ENCODE measurements around the gene PSG6.
"Not testable (repeated sequence)": the region's sequence is repeated elsewhere in the genome, so short reads cannot be mapped to it uniquely, and the experiment has no call there.

PSG6 gene

DNA sequence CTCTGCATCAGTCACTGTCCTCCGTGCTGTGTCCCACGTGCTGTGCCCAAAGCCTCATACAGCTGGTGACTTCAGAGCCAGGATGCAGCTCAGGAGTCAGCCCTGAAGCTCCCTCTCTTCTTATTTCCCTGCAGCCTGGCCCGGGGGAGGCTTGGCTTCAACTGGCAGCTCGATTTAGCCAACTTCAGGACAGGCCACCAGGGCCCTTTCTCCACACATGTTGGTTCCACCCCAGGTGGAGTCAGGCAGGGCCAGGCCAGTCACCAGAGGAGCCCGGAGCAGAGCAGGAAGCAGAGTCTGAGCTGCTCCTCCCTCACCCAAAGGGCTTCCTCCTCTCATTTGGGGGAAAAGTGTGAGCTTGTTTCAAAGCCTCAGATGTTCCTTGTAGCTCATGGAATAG lies 11.5 kb downstream of the PSG6 start:
- DNase-seq (ENCODE audit: low spot score): not testable (repeated sequence)

DNA sequence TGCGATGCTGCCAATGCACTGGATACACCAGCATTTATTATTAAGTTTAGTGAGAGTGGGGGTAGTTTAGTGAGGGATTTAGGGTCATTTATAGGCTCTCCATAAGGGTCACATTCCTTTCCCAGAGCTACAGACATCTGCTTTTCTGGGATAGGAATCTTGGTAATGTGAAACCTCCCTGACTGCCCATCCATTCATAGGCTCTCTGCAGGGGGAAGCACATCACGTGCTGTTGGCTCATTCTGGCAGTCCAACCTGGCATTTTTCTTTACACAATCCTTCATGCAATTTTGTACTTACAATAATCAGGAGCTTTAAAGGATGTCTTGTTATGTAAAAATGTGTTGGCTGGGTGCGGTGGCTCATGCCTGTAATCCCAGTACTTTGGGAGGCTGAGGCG lies 17.1 kb downstream of the PSG6 start:
- not testable (repeated sequence) for DNase-seq (ENCODE audit: low spot score)

DNA sequence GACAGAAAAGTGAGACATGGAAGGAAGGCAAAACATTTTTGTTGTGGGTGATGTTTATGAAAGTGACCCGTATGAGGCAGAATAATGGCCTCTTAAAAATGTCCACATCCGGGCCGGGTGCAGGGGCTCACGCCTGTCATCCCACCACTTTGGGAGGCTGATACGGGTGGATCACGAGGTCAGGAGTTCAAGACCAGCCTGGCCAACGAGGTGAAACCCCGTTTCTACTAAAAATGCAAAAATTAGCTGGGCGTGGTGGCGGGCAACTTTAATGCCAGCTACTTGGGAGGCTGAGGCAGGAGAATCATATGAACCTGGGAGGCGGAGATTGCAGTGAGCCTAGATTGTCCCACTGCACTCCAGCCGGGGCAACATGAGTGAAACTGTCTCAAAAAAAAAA lies 18.0 kb downstream of the PSG6 start:
- DNase-seq (ENCODE audit: low spot score): not testable (repeated sequence)

- not testable (repeated sequence) for DNase-seq (ENCODE audit: low spot score)
Measured at GRCh38 chr19:42899110-42899509, 18.6 kb downstream of the PSG6 start.

GRCh38 chr19:42898656-42899055 lies 19.0 kb downstream of the PSG6 start:
- not testable (repeated sequence) for DNase-seq (ENCODE audit: low spot score)

DNA sequence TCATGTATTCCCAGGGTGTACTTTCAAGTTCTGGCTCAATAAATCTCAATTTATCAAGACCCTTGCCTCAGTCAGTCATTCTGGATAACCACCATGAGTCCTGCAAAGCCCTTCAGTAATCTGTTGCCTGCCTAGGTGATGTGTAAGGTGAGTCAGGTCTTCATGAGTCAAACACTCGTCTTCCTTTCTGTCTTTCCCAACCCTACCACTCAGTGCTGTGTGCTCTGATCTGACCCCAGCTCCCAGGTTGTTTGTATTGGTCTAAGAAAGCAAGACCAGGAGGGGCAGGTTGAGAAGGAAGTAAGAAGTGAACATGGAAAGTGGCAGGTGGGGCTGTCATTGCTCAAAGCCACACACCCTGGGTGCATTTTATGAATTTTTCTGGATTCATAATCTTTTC lies 20.0 kb downstream of the PSG6 start:
- not testable (repeated sequence) for DNase-seq (ENCODE audit: low spot score)

GRCh38 chr19:42890446-42890845 lies 27.2 kb downstream of the PSG6 start:
- DNase-seq (ENCODE audit: low spot score): not testable (repeated sequence)

DNA sequence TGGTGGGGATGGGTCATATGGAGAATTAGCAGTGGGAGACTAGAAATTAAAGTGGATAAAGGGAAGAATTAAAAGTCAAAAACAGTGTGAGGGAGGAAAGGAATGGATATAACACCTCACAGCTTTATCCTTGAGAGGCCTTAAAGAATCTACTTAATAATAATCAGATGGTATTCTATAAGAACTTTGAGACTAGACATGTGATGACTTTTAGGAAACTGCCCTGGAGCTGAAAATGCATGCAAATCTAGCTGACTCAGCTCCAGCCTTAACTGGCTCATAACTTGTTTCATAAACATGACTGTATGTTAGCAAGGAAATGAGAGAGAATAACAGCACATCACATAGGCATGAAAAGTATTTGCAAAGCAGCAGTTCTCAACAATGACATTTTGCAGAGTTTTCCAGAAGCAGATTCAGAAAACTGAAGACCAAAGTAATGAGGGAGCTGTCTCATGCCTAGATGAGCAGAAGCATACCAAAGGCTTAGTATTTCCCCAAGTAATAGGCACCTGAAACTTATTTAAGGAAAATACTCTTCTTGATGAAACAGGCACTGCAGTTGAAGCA lies 29.7 kb downstream of the PSG6 start:
- not testable (repeated sequence) for DNase-seq (ENCODE audit: low spot score)

DNA sequence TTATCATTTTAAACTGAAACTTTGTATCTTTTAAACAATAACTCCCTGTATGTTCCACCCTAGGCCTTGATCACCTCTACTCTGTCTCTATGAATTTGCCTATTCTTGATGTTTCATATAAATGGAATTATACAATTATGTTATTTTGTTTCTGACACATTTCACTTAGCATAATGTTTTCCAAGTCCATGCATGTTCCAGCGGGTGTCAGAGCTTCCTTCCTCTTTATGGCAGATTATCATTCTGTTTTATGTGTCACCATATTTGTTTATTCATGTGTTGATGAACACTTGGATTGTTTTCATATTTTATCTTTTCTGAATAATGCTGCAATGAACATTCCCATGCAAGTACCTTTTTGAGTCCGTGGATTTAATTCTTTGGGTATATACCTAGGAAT lies 35.0 kb downstream of the PSG6 start:
- not testable (repeated sequence) for DNase-seq (ENCODE audit: low spot score)

GRCh38 chr19:42882010-42882409 lies 35.7 kb downstream of the PSG6 start:
- DNase-seq (ENCODE audit: low spot score): not testable (repeated sequence)

- DNase-seq (ENCODE audit: low spot score): not testable (repeated sequence)
Measured at GRCh38 chr19:42881279-42881678, 36.4 kb downstream of the PSG6 start.

GRCh38 chr19:42880621-42881020 lies 37.1 kb downstream of the PSG6 start:
- DNase-seq (ENCODE audit: low spot score): not testable (repeated sequence)

DNA sequence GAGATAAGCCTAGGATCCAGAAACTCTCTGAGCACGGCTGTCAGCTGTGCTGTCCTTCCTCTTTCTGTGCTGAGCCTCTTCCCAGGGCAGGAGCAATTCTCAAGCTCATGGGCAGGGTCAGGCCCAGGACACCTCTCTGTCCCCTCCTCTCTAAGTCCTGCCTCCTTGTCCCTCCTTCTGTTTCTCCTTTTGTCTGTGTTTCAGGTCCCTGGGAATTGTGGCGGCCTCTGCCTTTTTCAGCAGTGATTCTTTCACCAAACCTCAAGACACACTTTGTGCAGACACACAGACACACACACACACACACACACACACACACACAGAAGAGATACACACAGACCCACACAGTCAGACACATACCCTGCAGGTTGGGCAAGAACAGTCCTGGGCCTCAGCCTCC lies 38.1 kb downstream of the PSG6 start, which contains the start of gene PSG1:
TSS of gene PSG1 (minus strand) at position 101 of the 400 bp plus-strand sequence. CDS start 132 bp downstream, outside the sequence.
- no peak for DNase-seq (ENCODE audit: low spot score)

DNA sequence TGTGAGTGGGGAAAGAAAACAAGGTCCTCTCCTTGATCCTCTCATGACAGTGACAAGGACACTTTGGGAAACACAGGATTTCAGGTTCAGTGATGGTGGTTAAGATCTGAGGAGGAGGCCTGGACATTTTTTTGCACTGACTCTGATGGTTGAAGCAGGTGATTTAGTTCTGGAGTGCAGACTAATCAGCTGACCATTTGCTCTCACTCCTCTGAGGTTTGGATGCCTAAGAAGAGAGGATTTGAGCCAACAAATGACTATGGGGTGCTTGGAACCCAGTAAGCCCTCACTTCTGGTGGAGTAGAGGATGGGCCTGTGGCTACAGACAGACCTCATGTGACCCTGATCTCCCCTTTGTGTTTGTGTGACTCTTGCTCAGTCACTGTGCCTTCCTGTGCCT lies 41.1 kb downstream of the PSG6 start:
- not testable (repeated sequence) for DNase-seq (ENCODE audit: low spot score)

DNA sequence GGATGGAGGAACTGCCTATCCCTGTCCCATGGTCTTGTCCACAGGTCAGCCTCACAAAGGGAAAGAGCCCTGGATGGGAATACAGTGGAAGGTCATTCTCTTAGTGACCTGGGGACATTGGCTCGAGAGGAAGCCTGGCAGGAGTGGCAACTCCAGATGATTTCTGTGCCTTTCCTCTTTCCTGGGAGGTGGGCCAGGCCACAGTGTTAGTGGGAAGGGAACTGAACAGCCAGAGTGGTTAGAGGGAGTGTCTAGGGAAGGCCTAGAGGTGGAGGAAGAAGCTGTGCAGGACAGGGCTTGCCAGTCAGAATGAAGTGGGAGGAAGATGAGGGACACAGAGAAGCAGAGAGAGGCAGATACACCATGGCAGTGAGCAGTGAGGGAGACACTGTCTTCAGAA lies 41.8 kb downstream of the PSG6 start:
- not testable (repeated sequence) for DNase-seq (ENCODE audit: low spot score)

- not testable (repeated sequence) for DNase-seq (ENCODE audit: low spot score)
Measured at GRCh38 chr19:42874901-42875813, 42.5 kb downstream of the PSG6 start.

DNA sequence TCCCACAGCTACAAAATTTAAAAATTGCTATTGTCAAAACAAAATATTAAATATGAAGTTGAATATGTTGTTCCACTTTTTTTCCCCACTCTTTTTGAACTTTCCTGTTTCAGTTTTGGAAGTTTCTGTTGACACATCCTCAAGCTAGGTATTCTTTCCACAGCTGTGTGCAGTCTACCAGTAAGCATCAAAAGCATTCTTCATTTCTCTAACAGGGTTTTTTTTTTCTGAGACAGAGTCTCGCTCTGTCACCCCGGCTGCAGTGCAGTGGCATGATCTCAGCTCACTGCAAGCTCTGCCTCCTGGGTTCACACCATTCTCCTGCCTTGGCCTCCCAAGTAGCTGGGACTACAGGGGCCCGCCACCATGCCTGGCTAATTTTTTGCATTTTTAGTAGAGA lies 43.6 kb downstream of the PSG6 start:
- DNase-seq (ENCODE audit: low spot score): not testable (repeated sequence)

- DNase-seq (ENCODE audit: low spot score): no peak
Measured at GRCh38 chr19:42872608-42873007, 45.1 kb downstream of the PSG6 start.

- DNase-seq (ENCODE audit: low spot score): no peak
Measured at GRCh38 chr19:42857544-42857867, 60.2 kb downstream of the PSG6 start.

DNA sequence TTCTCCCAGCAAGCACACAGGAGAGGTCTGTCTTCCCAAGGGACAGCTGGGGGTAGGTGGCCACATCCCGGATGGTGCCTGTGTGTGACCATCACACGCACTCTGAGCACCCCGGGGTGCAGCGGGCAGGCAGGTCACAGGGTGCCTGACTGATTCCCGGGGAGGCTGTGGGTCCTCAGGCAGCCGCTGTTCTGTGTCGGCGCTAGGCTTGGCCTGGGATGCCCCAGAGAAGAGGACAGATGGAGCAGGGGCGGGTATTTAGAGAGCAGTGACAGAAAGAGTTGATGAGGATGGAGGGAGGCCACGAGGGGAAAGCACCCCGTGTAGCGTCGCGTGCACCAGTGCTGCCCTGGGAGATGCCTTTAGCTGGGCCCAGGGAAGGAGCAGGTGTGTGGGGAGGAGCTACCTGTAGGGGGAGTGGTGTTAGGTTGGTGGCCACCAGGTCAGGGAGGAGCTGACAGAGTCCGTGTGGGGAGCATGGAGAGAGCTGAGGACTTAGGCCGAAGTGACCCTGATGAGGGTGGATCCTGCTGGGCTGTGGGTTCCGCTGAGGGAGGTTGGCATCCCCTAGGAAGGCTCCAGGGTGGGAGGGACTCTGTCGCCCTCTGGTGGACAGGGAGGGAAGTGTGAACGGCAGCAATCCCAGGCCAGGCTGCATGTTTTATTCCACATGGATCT lies 60.7 kb downstream of the PSG6 start:
- DNase-seq (ENCODE audit: low spot score): not testable (repeated sequence)

- not testable (repeated sequence) for DNase-seq (ENCODE audit: low spot score)
Measured at GRCh38 chr19:42854745-42855144, 62.9 kb downstream of the PSG6 start.

GRCh38 chr19:42853231-42853630 lies 64.5 kb downstream of the PSG6 start:
- DNase-seq (ENCODE audit: low spot score): not testable (repeated sequence)

DNA sequence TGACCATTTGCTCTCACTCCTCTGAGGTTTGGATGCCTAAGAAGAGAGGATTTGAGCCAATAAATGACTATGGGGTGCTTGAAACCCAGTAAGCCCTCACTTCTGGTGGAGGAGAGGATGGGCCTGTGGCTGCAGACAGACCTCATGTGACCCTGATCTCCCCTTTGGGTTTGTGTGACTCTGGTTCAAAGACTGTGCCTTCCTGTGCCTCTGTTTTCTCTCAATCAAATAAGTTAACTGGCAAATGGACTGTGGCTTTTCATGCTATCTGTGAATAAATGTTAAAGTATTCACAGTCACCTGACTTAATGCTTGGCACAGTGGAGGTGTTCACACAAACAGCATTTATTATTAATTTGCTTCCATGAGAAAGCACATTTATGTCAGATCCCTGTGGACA lies 64.9 kb downstream of the PSG6 start:
- not testable (repeated sequence) for DNase-seq (ENCODE audit: low spot score)
